HG03095 (cell line): ENCODE data around the gene MAN1A1.

Experiments
- ATAC-seq: cut with Tn5 transposase; IDR thresholded peaks from one replicate; pipeline ENCODE4 v1.9.1; 2021; ENCODE audit warnings: moderate library complexity; ENCODE audit not compliant: unreplicated experiment

The MAN1A1 gene

DNA sequence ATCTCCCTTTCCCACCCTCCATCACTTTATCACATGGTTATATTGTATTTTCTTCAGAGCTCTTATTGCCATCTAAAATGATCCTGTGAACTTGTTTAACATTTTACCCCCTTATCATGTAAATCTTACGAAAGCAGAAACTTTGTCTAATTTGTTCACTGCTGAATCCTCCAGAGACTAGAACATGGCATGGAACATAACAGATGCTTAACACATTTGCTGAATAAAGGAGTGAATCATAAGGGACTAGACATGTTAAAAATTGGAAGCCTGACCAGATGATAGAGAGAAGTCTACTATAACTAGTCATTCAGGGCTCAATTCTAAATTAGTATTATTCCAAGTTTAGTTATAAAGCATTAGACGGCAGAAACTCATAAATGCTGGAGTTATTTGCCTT, 73.3 kb downstream of the MAN1A1 start:
- ATAC-seq: no peak

DNA sequence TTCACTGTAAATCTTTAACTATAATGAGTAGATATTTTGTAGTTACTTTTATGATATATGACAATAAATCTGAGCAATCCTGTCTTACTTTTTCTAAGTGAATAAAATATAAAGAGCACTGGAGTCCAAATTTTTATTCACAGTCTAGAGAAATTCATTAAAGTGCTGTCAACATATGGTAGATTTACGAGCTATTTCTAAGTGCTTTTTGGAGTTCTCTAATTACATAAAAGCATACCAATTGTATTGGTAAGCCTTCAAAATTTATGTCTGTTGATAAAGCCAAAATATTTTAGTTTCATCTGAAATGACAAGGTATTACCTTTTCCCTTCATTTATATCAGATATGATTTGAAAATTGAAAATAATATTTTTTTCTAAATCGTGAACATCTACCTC, 75.4 kb downstream of the MAN1A1 start:
- ATAC-seq: no peak

DNA sequence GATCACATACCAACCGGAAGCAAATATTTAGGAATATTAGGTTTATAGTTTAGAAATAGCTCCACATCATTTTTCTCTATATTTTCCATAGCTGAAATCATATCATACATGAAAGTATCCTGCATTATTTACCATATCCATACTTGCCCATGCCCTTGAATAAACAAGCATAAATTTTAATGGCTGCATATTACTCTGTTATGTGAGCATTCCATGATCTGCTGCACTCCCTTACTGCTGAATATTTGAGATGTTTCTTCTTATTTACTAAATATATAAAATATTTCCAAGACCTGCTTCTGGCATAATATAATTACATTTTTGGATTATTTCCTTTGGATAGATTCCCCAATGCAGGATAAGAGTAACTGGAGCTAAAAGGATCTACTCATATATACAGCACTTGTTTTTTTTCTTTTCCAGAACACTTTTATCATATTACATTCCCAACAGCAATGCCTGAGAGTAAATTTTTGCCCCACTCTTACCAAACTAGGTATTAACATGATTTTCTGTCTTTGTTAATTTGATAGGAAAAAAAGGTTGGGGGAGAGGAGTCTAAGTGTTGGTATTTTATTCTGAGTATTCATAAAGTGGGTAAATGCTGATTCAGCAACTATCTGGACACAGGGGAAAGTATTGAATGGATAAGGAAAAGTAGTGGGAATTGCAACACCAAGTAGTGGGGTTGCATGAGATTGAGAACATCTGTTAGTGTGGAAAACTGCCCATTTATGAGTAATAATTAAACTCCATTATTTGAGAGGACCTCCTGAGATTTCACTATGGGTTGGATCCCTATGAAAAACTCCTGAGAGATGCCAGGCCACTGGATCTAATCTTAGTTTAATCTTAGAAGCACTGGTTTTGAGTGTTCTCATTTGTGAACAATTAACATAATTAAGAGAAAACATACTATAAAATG, 76.0 kb downstream of the MAN1A1 start:
- ATAC-seq: no peak

DNA sequence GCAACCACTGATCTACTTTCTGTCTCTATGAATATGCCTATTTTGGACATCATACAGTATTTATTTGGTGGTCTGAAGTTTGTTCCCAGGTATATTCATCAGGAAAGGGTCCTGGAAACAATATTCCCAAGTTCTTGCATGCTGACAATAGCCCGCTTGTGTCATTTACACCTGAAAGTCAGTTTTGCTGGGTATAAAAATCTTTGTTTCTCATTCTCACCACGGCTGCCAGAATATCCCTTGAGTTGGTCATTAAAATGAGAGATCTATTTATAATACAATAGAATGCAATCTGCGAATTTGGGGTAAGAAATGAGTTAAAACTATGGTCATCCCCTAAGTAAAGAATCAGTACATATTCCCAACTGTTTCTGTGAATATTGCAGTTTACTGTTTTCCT, 79.0 kb downstream of the MAN1A1 start:
- no peak for ATAC-seq

DNA sequence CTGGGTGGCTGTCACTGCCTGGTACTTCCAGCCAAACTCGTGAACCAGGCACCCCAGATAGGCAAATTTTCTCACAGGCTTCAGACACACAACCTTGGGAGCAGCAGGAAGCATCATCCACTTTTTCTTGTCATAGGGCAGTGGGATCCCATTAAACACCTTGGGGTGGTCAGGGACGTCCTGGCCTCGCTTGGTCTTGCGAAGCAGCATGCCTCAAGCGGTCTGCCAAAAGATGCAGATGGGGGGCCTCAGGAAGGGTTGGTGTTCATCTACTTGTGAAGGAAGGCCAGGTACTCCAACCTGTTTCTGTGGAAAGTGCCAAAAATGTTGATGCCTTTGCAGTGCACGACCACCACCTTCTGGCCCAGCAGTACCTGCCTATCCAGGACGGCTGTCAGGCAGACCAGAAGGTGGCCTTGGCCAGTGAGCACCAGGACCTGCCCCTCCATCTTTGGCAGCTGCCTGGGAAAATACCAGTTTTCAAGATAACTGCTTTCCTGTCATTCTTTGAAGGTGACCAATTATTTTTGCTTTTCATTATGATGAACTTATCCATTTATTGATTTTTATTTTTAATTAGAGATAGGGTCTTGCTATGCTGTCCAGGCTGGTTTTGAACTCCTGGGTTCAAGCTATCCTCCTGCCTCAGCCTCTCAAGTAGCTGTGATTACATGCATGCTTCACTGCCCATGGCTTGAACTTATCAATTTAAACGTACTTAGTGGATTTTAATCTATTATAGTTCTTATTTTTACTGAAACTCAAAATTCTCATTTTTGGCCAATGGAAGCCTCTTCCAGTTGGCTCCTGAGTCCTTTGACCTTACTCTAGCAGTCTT, 80.1 kb downstream of the MAN1A1 start:
- no peak for ATAC-seq

DNA sequence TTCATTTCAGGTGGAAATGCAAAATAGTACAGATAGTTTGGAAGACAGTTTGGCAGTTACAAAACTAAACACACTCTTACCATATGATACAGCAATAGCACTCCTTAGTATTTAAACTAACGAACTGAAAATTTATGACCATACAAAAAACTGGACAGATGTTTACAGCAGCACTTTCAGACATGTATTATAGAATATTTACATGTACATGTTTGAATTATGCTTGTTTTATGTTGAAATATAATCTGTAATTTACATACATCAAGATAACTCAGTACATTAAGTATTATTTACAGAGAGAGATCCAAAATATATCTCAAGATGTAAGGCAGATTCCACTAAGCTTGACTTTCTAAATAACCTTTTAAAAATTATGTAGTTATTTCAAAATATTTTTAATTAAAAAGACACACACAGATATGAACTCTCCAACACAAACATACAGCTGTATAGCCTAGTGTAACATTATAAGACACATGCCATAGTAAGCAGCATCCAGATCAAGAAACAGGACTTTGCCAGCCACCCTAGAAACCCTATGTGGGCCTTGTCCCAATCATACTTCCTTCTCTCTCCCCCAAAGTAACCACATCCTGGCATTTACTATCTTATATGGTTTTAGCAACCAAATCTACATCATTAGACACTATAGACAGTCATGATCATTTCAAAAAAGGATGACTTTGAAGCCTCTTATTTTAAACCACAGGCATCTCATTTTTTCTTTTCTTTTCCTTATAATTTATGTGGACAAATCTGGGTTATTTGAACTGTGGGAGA, 82.2 kb downstream of the MAN1A1 start:
- no peak for ATAC-seq

DNA sequence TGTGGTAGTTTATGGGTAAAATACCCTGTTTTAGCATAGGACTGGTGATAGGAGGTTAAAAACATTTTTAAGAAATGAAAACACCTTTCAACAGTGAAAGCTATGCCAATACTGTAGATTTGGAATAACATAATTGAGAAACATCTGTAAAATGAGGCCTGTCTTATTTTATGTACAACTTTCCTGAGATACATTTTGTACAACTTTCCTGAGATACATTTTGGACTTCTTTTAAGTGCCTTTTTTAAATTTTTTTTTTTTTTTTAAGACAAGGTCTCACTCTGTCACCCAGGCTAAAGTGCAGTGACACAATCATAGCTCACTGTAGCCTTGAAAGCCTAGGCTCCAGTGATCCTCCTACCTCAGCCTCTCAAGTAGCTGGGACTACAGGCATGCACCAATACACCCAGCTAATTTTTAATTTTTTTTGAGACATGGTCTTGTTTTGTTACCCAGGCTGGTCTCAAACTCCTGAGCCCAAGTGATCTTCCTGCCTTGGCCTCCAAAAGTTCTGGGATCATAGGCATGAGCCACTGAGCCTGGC, 84.6 kb downstream of the MAN1A1 start:
- no peak for ATAC-seq

DNA sequence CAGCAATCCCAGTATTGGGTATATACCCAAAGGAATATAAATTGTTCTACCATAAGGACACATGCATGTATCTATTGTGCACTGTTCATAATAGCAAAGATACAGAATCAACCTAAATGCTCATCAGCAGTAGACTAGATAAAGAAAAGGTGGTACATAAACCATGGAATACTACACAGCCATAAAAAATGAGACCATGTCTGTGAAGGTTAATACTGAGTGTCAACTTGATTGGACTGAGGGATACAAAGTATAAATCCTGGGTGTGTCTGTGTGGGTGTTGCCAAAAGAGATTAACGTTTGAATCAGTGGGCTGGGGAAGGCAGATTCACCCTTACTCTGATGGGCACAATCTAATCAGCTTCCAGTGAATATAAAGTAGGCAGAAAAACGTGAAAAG, 86.9 kb downstream of the MAN1A1 start:
- ATAC-seq: no peak

DNA sequence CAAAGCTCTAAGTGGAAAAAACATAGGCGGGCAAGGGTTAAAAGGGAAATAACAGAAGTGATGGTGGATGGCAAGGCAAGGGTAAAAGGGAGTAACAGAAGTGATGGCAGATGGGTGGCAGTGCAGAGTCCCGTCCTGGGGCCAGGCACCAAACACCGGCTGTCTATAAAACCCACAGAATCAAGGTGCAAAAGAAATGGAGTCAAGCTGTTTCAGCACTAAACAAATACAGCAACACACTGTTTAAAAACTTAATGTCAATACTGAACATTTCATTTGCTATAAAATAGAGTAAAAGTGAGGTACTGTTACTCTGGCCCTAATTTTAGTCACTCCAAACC, 87.6 kb downstream of the MAN1A1 start:
- ATAC-seq: no peak

DNA sequence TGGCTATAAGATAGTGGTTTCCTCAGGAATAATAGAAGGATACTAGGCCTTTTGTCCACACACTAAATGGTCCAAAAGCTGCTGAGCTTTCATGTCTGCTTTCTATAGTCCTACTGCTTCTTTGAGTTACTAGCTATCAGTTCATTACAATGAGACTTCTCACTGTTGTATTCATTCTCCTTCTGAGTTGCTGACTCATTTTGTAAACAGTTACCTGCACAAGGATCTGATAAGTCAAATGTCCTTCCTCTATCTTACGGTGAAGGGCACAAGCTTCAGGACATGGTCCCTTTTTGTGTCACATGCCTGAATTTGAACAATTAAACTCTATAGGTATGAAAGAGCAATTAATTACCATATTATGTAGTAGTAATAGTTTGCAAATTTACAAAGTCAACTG, 90.5 kb downstream of the MAN1A1 start:
- no peak for ATAC-seq

DNA sequence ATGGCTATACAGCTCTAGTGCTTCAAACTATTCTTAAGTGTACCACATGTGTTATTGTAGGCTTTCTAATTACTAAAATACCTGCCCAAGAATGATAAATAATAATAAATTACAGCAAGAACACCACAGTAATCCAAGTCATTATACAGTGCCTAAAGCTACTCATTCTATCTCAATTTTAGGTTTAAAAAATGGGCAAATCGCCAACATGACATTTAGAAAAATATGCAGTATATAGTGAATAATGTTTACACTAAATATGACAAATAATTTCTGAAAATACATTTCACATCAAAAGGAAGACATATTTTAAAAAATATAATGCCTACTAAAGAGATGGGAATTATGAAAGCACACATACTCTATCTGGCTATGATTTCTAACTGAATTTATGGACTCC, 91.8 kb downstream of the MAN1A1 start:
- ATAC-seq: no peak

DNA sequence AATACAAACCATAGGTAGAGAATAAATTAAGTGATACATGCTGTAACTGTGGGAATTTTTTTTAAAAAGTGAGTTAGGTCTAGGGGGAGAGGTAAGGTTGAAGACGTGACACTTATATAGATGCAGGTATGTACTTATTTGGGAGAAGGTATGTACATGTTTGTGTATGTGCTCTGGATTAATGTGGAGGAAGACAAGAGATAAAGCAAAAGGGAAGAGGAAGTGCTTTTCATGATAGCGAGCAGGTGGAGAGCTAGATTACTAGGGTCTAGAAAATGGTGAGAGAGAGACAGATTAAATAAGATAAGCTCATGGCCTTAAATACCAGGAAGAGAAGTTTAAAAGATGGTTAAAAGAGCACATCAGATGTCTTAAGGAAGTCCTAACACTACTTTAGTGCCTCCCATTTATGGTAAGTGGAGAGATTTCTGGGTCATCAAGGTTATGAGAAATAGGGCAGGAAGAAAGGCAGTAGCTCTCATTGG, 92.5 kb downstream of the MAN1A1 start:
- no peak for ATAC-seq

DNA sequence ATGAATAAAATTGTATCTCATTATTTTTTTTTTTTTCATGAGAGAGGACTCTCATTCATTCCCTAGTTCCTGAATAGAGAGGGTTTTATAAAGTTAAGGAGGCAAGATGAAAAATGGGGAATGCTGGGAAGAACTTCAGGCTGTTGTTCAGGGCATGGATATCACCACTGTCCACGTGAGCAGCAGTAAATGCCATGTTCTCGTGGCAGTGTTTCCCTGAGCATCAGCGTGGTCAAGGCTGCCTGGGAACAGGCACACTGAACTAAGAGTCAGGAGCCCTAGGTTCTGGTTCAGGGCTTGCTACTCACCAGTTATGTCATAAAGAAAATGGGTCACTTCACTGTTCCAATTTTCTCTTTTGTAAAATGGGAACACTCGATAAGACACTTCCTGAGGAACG, 93.2 kb downstream of the MAN1A1 start:
- no peak for ATAC-seq

DNA sequence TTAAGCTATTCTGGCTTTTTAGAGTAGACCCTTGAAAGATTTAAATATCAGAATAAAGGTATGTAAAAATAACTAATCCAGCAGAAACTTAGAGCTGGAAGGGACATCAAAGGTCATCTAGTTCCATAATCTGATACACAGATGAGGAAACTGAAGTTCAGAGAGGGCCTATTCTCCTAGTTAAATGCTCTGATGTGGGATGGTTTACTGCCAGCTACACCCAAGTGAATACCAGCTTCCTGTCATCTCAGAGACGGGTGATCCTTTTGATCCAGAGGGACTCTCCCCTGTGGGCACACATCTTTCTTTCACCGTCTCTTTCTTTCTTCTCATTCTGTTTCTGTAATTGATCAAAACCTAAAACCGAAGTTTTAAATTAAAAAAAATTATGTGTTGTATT, 94.1 kb downstream of the MAN1A1 start:
- ATAC-seq: no peak

DNA sequence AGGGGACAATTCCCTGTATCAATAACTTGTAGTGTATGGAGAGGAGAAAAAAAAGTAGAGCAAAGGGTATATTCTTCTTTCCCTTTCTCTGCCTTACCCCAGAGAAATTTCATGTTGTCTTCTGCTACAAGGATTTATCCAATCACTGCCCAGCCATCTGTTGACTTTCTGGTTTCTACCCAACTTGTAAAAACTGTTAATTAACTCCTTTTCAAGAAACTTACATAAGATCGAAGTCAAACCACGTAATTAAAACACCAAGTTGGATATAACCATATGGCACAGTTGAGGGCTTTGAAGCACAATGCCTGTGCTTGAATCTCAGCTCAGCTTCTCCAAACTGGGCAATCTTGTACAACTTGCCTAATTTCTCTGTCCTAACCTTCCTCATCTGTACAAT, 99.5 kb downstream of the MAN1A1 start:
- ATAC-seq: no peak

DNA sequence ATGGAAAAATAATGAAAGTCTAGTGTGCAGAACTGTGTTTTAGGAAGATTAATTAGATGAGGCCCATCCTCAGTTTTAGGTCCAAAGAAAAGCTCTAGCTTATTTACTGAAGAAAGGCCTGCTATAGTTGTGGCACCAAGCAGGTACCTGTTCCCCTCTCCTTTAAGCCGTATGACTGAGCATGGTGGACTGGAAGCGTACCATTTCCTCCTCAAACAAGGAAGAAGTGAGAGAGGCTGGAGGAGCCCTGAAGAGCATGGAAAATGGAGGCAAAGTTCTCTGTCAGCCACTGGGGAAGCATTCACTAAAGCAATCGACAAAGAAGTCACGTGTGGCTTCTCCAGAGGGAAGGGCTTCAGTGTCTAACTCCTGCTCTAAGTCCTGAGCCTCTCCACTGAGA, 100.2 kb downstream of the MAN1A1 start:
- ATAC-seq: no peak

DNA sequence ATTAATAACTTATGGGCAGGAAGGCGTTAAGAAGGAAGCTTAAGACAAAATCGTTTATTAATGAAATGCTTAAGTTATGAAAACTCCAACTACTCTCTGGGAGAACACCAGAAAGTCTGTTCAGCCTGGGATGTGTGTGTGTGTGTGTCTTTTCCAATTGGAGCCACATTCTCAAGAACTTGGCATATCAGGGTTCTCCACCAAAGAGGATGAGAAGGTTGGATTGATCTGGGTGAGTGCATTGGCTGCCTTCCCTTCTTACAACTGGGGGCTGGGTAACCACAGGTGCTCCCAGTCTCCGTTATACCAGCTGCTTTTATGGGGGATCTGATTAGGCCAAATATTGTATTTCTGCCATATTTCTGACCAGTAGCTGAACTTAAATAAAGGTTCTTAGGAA, 102.1 kb downstream of the MAN1A1 start:
- no peak for ATAC-seq

DNA sequence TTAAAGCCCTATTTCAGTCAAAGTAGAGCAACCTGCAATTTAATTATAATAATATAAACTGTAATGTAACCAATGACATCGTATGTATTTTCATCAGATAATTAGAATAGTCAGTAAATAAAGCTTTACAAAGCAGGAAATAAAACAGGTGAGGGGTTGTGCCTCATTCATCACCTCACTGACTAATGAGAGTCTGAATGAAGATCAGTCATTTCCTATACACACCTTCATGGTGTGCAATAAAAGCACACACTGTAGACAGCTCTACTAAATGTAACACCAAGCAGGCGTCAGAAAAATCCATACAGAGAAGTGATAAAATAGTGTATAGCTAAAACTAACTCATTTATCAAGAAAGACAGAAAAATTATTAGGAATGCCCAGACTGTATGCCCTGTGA, 105.9 kb downstream of the MAN1A1 start:
- no peak for ATAC-seq

DNA sequence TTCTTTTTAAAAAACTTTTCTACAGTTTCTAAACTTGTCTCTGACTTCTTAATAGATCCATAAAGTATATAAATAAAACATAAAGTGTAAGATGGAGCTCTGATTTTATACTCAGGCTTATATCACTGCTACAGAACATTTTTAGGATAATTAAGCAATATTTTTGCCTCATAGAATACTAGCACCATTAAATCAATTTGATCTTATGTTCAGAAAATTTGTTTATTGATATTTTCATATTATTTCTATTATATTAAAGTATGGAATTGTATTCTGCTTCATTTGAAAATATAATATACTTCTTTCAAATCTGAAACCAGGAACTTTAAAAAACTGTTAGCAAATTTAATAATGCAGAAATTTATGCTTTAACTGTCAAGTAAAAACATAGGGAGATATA, 106.5 kb downstream of the MAN1A1 start:
- ATAC-seq: no peak

DNA sequence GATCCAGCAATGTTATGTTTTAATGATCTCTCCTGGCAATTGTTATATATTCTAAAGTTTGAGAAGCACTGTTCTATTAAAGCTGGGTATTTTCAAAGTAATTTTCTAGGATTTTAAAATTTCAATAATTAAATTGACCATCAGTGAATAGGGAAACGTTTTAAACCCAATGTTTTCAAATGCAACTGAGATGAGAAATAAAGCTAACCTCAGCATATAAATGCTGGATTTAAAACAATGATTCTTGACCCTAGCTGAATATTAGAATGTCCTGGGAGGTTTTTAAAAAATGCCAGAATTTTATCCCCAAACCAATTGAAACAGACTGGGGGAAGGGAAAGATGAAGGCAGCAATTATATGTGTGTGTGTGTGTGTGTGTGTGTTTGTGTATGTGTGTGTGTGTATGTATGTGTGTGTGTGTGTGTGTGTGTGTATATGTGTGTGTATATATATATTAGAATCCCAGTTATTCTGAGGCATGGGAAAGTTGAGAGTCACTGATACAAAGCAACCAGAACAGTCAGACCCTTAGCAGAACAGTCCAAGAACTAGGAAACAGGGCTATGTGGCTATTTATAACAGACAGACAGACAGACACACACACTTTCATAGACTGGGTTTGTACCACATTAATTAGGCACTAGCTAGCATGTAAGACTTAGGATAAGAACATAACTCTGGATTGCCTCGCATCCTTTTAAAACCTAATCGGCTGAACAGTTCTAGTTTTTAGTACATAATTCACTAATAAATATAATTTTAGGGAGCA, 107.8 kb downstream of the MAN1A1 start:
- no peak for ATAC-seq
